ENCODE results near the gene PARD3B. TPM values are rescaled to one million over a fixed set of nuclear protein-coding genes. Genes with fewer than 3 reads are reported as not detected.

Gene PARD3B
- total and polyA plus RNA-seq, 2 donors (not counting 1 experiment from before 2014, with no cell fraction given) = 7.4 to 20.6 TPM

DNA sequence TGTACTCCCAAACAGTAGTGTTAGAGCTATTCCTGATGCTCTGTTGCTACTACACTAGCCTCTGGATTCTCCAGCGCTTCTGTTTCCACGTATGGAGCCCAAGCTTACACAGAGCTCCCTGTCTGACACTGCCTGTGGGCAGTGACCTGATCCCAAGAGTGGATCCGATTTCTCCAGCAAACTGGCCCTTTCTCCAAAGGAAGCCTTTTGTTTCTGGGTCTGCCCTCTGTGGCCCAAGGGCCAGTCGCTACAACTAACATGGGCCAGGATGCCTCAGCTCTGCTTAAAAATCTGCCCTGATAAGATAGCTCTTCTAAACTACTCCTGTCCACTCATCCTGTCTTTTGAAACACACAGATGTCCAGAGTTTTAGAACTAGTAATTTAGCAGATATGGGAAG, 964.4 kb downstream of the PARD3B start:
- no peak overlapping the region for H3K9ac ChIP-seq (ENCODE audit: insufficient read depth, low read length)
- H4K20me1 ChIP-seq (ENCODE audit: control insufficient read depth, extremely low read depth, insufficient read depth, low read length) = no peaks in the 10 kb centered on the region
- no peak overlapping the region for H2AFZ ChIP-seq (ENCODE audit: low read length)
- H3K4me1 ChIP-seq (ENCODE audit: control insufficient read depth, extremely low read depth, insufficient read depth, low read length) = no peaks in the 10 kb centered on the region
- no peak overlapping the region for H3K4me2 ChIP-seq (ENCODE audit: extremely low read depth, insufficient read depth, low read length)
- no peak overlapping the region for H3K27ac ChIP-seq (ENCODE audit: insufficient read depth, low read length)
- TF ChIP-seq CTCF (conservative IDR thresholded peaks at IDR 0.05 in 1 of 2, IDR thresholded peaks at IDR 0.05 in 1 of 2; ENCODE audit: low read depth in 1 of 2, low read length in 2 of 2) (no peak), EZH2 (IDR thresholded peaks at IDR 0.05; ENCODE audit: low read length, missing control alignments) (no peak)
- H3K79me2 ChIP-seq (ENCODE audit: control insufficient read depth, insufficient read depth, low read length) = no peaks in the 10 kb centered on the region
- no peaks in the 10 kb centered on the region for H3K27me3 ChIP-seq (ENCODE audit: control insufficient read depth, insufficient read depth, low read length)
- no peaks in the 10 kb centered on the region for H3K9me3 ChIP-seq (ENCODE audit: control insufficient read depth, insufficient read depth, low read depth, low read length)
- H3K4me3 ChIP-seq (replicated peaks in 1 of 4; ENCODE audit: control extremely low read depth in 1 of 4, insufficient read depth in 1 of 4, low read depth in 3 of 4, low read length in 4 of 4) = no peak overlapping the region
- no peak for DNase-seq (ENCODE audit: low read depth in 2 of 2)
- no peaks in the 10 kb centered on the region for H3K36me3 ChIP-seq (ENCODE audit: control insufficient read depth, insufficient read depth, low read length)

GRCh38 chr2:205510345-205510744, 965.1 kb downstream of the PARD3B start:
- H3K27ac ChIP-seq (ENCODE audit: insufficient read depth, low read length) = no peak overlapping the region
- DNase-seq (ENCODE audit: low read depth in 2 of 2) = peak in 1 of 2 donors; percentile 27
- H4K20me1 ChIP-seq (ENCODE audit: control insufficient read depth, extremely low read depth, insufficient read depth, low read length) = no peaks in the 10 kb centered on the region
- TF ChIP-seq EZH2 (IDR thresholded peaks at IDR 0.05; ENCODE audit: low read length, missing control alignments) (no peak), CTCF (conservative IDR thresholded peaks at IDR 0.05 in 1 of 2, IDR thresholded peaks at IDR 0.05 in 1 of 2; ENCODE audit: low read depth in 1 of 2, low read length in 2 of 2) (no peak)
- no peak overlapping the region for H3K4me2 ChIP-seq (ENCODE audit: extremely low read depth, insufficient read depth, low read length)
- no peaks in the 10 kb centered on the region for H3K4me1 ChIP-seq (ENCODE audit: control insufficient read depth, extremely low read depth, insufficient read depth, low read length)
- H3K4me3 ChIP-seq (replicated peaks in 1 of 4; ENCODE audit: control extremely low read depth in 1 of 4, insufficient read depth in 1 of 4, low read depth in 3 of 4, low read length in 4 of 4) = no peak overlapping the region
- H3K9me3 ChIP-seq (ENCODE audit: control insufficient read depth, insufficient read depth, low read depth, low read length) = no peaks in the 10 kb centered on the region
- no peaks in the 10 kb centered on the region for H3K36me3 ChIP-seq (ENCODE audit: control insufficient read depth, insufficient read depth, low read length)
- no peaks in the 10 kb centered on the region for H3K79me2 ChIP-seq (ENCODE audit: control insufficient read depth, insufficient read depth, low read length)
- no peak overlapping the region for H2AFZ ChIP-seq (ENCODE audit: low read length)
- no peak overlapping the region for H3K9ac ChIP-seq (ENCODE audit: insufficient read depth, low read length)
- H3K27me3 ChIP-seq (ENCODE audit: control insufficient read depth, insufficient read depth, low read length) = no peaks in the 10 kb centered on the region

DNA sequence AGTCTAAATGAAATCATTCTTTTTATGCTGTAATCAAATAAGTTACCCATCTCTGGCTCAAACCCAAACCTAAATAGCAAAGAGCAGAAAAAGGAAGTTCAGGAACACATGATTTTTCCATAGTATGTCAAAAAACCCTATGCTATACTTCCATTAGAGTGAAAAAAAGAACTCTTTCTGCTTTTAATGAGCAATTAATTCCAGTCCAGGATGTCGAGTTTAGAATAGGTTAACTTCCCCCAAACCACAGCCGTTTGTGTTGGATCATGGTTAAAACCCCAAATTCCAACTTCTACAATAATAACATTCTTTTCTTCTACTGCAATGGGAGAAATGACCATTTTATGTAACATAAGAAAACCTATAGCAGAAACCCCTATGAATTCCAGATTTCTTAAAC, 965.9 kb downstream of the PARD3B start:
- DNase-seq (ENCODE audit: low read depth in 2 of 2) = peak in 1 of 2 donors; percentile 79
- H3K36me3 ChIP-seq (ENCODE audit: control insufficient read depth, insufficient read depth, low read length) = no peaks in the 10 kb centered on the region
- no peak overlapping the region for H3K27ac ChIP-seq (ENCODE audit: insufficient read depth, low read length)
- TF ChIP-seq CTCF (conservative IDR thresholded peaks at IDR 0.05 in 1 of 2, IDR thresholded peaks at IDR 0.05 in 1 of 2; ENCODE audit: low read depth in 1 of 2, low read length in 2 of 2) = no peak
- TF ChIP-seq EZH2 (IDR thresholded peaks at IDR 0.05; ENCODE audit: low read length, missing control alignments) = no peak
- H3K4me3 ChIP-seq (replicated peaks in 1 of 4; ENCODE audit: control extremely low read depth in 1 of 4, insufficient read depth in 1 of 4, low read depth in 3 of 4, low read length in 4 of 4) = no peak overlapping the region
- H3K9me3 ChIP-seq (ENCODE audit: control insufficient read depth, insufficient read depth, low read depth, low read length) = no peaks in the 10 kb centered on the region
- H3K4me2 ChIP-seq (ENCODE audit: extremely low read depth, insufficient read depth, low read length) = no peak overlapping the region
- H3K27me3 ChIP-seq (ENCODE audit: control insufficient read depth, insufficient read depth, low read length) = no peaks in the 10 kb centered on the region
- H4K20me1 ChIP-seq (ENCODE audit: control insufficient read depth, extremely low read depth, insufficient read depth, low read length) = no peaks in the 10 kb centered on the region
- H3K79me2 ChIP-seq (ENCODE audit: control insufficient read depth, insufficient read depth, low read length) = no peaks in the 10 kb centered on the region
- H2AFZ ChIP-seq (ENCODE audit: low read length) = no peak overlapping the region
- H3K4me1 ChIP-seq (ENCODE audit: control insufficient read depth, extremely low read depth, insufficient read depth, low read length) = no peaks in the 10 kb centered on the region
- H3K9ac ChIP-seq (ENCODE audit: insufficient read depth, low read length) = no peak overlapping the region

Measured in fibroblast of lung (primary cell).